Stimulated activated CD8-positive, alpha-beta memory T cell treated with anti-CD3 and anti-CD28 coated beads, Interleukin-7, amount 100 ng/mL, for 24 hours (primary cell): ENCODE data around the gene NXN.
"Not testable (repeated sequence)": the region's sequence is repeated elsewhere in the genome, so short reads cannot be mapped to it uniquely, and the experiment has no call there.

Source experiments
- DNase-seq: peaks from one replicate; pipeline ENCODE4 v3.0.0-alpha.2; 2020; ENCODE audit warnings: low read depth

Gene NXN

DNA sequence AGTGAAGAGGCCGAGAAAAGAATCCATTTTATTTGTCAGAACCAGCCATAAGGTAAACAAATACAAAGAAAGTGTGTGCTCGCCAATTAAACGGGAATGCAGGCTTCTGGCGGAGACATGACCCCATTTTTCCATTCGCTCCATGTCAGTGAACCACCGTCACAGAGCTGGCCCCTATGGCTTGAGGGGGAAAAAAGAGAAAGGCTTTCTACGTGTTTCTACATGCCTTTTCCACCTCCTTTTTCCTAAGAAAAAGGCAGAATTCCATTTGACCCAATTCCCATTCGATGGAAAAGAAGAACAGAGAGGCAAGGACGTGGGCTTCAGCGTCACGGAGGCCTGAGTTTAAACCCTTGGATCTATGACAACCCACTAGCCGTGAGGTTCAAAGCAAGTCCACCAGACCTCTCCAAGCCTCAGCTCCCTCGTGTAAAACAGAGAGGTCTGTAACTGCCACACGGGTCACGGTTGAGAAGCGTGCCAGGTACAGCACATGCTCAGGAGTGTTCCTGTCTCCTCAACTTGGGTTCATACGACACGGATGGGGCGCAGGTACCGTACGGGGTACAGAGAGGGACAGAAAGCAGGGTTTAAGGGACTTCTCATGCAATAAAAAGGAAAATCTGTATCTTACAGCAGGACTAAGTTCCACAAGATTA lies 91.9 kb downstream of the NXN start:
- no peak for DNase-seq

- DNase-seq, result no peak
Measured at GRCh38 chr17:885971-886571, 93.5 kb downstream of the NXN start.

GRCh38 chr17:883586-883962 lies 96.0 kb downstream of the NXN start:
- no peak for DNase-seq

- no peak for DNase-seq
Measured at GRCh38 chr17:882827-883585, 96.6 kb downstream of the NXN start.

DNA sequence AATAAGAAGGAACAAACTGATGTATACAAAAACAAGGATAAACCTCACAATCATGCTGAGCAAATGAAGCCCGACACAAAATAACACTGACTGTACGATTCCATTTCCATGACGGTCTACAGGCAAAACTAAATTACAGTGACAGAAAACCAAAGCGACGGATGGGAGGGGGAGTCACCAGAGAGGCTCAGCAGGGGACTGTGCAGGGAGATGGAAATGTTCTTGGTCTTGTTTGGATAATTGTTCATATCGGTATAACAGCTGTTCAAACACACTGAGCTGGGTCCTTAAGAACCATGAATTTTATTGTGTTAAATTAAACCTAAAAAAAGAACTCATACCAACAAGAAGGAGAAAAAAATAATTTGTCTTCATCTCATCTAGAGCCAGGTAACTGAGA lies 97.8 kb downstream of the NXN start:
- DNase-seq, result no peak

DNA sequence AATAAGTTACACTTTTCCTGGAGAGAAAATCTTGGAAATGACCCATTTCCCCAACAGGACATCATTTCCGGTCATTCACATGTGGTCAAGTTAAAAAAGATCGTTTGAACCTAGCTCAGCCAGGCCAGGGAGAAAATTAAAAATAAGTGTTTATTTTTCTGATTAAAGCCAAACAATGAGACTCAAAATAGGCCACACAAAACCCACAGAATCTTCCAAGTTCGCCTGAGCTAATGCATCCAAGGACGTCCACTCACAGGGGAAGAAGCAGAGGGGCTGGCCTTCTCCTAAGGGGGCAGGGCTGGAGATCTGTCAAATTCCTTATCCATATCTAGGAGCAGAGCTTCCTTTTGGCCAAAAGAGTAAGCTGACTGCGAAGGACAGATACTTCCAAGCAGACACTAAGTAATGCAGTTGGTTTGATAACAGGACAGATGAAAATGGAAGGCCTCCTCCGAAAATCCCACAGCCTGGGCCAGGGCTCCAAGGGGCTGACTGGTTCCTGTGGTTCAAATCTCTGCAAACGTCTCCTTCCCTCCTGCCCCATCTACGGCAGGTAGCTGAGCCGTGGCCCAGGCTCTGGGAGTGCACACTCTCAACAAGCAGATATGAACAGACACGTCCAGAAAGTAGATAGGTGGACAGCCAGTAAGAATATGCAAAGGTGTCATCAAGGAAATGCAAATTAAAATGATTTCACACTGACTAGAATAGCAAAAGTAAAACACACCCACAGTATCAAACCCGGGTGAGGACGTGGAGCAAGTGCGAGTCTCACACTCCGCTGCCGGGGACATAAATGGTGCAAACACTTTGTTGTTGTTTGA lies 98.9 kb downstream of the NXN start:
- DNase-seq, result no peak

DNA sequence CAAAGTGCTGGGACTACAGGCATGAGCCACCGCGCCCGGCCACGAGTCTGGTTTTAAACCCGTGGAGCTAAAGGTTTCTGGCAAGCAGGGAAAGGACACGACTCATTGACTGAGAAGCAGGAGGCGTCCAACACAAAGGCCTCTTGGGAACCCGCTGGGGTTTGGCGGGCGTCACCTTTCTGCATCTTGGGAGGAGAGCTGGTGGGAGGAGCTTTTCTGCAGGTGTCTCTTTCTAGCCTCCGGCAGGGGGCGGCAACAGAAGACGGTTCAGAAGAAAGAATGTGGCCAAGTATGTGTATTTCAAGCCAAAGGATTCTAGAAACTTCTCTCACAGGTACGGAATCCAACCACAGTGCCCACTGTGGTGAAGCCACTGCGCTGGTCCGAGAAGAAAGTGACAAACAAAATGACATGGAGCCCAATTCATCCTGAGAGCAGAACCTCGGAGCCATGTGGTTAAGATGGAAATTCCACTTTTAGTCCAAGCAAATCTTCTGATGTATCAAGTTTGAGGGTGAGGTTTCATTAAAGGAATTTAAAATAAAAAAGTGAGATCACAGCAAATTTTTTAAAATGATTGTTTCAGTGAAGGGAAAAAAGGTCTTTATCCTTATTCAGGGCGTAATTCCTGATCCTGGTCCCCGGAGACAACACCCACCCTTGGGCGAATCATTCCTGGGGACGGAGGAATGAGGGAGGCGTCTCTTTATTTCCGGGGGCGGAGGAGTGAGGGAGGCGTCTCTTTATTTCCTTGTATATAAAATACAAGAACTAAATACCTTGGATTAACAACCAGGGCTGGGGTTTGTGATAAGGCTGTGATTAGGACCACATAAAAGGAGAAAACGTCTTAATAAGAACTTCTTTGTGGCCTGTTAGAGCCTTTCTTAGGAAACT lies 99.8 kb downstream of the NXN start:
- peak; percentile 15 for DNase-seq

DNA sequence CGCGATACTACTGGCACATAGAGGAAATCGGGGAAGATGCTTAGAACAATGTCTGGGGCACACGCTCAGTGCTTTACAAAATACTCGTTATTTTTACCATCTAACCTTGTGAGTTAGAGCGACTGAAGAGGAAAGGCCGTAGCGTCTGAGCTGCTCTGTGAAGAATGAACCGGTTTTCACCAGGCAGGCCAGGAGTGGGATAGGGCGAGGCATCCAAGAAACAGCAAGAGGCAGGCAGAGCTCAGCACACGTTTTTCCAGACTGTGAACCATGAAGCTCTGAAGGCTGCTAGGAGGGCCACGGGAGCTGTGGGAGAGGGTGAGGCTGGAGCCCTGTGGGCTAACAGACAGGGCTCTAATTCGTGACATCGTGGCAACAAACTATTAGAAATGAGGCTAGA lies 101.9 kb downstream of the NXN start:
- DNase-seq, result no peak

GRCh38 chr17:876272-876671 lies 103.3 kb downstream of the NXN start:
- DNase-seq, result no peak

DNA sequence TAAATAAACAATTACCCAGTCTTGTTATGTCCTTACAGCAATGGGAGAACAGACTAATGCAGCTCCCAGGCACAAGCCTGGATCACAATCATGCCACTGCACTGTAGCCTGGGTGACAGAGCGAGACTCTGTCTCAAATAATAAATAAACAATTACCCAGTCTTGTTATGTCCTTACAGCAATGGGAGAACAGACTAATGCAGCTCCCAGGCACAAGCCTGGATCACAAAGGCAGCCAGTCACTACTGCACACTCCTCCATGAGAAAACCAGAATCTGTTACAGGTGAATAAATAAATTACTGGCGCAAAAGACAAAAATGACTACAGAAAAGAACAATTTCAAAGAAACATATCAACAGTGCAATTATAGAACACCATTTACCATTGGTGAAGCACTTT lies 105.0 kb downstream of the NXN start:
- DNase-seq, result not testable (repeated sequence)

DNA sequence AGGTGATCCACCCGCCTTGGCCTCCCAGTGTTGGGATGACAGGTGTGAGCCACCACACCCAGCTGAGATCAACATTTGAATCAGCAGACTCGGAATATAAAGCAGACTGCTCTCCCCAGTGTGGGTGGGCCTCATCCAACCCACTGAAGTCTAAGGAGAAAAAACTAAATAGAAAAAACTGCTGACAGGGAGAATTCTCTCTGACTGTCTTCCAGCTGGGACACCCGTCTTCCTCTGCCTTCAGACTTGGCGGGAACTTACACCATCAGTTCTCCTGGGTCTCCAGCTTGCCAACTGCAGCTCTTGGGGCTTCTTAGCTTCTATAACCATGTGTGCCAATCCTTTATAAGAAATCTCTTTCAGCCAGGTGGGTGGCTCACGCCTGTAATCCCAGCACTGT lies 106.7 kb downstream of the NXN start:
- no peak for DNase-seq

GRCh38 chr17:871751-872519 lies 107.6 kb downstream of the NXN start:
- no peak for DNase-seq

- DNase-seq, result no peak
Measured at GRCh38 chr17:869567-870525, 109.7 kb downstream of the NXN start.

DNA sequence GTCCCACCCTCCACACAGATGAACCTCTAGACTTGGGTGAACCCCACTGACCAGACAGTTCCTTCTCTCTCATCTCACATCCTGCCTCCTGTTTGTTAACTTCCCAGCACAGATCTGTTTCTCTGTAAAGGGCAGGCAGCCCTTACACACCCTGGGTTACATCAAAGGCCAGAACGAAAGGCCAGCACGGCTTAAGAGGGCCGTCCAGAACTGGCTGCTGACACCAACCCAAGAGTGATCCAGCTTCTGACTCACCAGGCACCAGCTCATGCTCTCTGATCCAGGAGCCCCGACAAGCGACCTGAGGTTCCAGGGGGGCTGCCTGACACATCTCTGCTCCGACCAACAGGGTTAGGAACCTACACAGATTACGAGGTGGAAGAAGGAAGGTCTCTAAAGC lies 110.5 kb downstream of the NXN start:
- DNase-seq, result no peak

- DNase-seq, result no peak
Measured at GRCh38 chr17:867896-868489, 111.6 kb downstream of the NXN start.

- not testable (repeated sequence) for DNase-seq
Measured at GRCh38 chr17:867238-867637, 112.3 kb downstream of the NXN start.

DNA sequence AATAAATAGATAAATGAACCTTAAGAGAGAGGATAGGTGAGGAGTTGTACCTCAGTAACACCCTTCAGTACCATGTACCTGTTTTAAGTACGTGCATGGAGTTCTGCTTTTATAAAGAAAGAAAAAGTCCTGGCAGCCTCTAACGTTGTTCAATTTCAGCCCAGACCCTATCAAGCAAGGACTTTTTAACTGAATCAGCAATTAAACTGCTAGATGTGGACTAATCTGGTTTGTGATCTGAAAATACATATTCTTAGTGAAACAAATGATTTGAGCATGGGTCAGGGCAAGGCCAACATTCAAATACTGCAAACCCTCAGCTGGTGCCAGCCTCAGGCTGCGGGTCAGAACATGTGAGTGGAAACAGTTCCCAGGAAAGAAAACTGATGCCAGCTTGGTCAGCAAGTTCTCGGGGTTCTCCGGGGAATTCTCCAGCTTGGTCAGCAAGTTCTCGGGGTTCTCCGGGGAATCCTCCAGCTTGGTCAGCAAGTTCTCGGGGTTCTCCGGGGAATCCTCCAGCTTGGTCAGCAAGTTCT lies 112.9 kb downstream of the NXN start:
- no peak for DNase-seq

GRCh38 chr17:864315-864714 lies 115.3 kb downstream of the NXN start:
- DNase-seq, result no peak

DNA sequence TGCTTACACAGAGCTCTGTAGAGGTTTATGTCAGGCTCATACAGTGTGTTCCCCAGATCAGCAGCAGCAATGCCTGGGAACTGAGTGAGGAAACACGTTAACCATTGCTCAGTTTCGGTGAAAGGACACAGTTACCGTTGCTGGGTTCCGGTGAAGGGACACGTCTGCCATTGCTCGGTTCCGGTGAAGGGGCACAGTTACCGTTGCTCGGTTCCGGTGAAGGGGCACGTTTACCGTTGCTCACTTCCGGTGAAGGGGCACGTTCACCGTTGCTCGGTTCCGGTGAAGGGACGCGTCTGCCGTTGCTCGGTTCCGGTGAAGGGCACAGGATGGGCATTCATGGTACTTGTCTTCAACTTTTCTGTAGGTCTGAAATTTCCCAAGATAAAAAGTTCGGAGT lies 115.7 kb downstream of the NXN start:
- DNase-seq, result no peak
